Fibroblast of villous mesenchyme (primary cell): Measurements from ENCODE around the gene SENP7. TPM values are rescaled to one million over a fixed set of nuclear protein-coding genes. Genes with fewer than 3 reads are reported as not detected.

Experiments
- DNase-seq: peaks from one replicate; pipeline ENCODE4 v3.0.0-alpha.2; 2010; ENCODE audit warnings: low read depth
- H3K4me3 ChIP-seq: 2 replicates; pipeline ENCODE4 v1.5.1; 2011; ENCODE audit warnings: low read depth, mild to moderate bottlenecking, low read length
- CTCF ChIP-seq: IDR thresholded peaks from 2 replicates; pipeline ENCODE4 v1.5.1; 2012; ENCODE audit warnings: low read depth, mild to moderate bottlenecking, low read length; ENCODE audit not compliant: insufficient read depth
- total RNA-seq: library from RNA; depleted of rRNA; stranded (reverse); fragments of >200 nt; gene quantifications from 2 replicates; pipeline ENCODE4 v1.2.3, GENCODE V29; 2012

Gene SENP7
- total RNA-seq, 1 donor, result 16.4 TPM

DNA sequence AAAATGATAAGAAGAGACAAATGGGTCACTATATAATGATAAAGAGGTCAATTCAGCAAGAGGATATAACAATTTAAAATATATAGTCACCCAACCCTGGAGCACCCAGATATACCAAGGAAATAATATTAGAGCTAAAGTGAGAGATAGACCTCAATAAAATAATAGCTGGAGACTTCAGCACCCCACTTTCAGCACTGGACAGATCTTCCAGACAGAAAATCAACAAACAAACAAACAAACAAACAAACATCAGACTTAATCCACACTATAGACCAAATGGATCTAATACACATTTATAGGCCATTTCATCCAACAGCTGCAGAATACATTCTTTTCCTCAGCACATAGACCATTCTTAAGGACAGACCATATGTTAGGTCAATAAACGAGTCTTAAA lies 79.4 kb downstream of the SENP7 start:
- no peak overlapping the region for H3K4me3 ChIP-seq
- no peak for DNase-seq
- TF ChIP-seq CTCF, result no peak

DNA sequence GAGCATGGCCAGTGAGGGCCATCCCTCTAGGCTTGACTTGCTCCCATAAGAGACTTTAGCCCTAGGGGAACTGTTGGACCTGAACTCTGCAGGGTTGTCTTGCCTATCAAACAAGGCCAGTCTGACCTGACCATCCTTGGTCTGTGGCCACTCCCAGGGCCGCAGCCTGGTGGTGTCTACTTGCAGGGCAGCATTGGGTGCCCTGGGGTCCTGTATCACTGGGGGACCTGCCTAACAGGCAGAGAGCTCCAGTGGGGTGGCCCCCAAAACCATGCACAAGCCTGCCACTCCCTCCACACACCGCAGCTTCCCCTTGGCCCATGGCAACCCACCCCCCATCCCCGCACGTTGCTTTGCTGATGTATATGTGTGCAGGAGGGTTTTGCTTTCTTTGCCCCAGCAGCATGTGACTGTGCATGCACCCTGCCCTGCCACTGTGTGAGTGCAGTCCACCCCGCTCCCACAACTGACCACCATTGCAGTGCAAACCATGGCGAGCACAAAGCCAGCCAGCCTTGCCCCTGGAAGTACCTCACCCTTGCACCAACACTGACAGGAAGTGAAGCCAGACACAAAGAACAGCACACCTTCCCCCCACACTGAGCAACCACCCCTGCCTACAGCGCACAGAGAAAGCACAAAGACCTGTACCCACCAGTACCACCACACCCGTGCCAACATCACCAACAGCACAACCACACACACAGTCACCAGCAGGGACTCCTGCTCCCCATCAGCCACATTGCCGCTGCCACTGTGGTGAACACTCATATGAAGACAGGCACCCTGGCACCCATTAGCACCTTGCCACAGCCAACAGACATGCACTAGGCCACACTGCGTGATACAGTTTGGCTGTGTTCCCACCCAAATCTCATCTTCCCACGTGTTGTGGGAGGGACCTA lies 88.8 kb downstream of the SENP7 start:
- no peak overlapping the region for H3K4me3 ChIP-seq
- TF ChIP-seq CTCF, result no peak
- no peak for DNase-seq

- no peak overlapping the region for H3K4me3 ChIP-seq
- TF ChIP-seq CTCF, result no peak
- no peak for DNase-seq
These were observed 94.2 kb downstream of the SENP7 start for GRCh38 chr3:101418851-101419250.

DNA sequence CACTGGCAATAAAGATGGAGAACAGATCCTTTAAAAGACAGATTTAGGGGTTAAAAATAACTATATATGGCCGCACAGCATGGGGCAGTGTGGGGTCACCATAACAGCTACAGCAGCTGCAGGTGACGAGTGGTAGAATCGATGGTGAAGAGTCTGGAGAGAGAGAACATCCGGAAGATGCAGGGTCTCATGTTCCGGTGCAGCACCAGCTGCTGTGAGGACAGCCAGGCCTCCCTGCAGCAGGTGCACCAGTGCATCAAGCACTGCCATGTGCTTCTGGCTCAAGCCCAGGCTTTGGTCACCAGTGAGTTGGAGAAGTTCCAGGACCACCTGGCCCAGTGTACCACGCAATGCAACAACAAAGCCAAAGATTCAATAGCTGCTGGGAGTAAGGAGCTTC lies 98.9 kb downstream of the SENP7 start:
- no peak for DNase-seq
- no peak for TF ChIP-seq CTCF
- H3K4me3 ChIP-seq, result no peak overlapping the region

GRCh38 chr3:101413656-101414055 lies 99.4 kb downstream of the SENP7 start:
- no peak for DNase-seq
- no peak for TF ChIP-seq CTCF
- no peak overlapping the region for H3K4me3 ChIP-seq

- no peak for TF ChIP-seq CTCF
- H3K4me3 ChIP-seq, result no peak overlapping the region
- no peak for DNase-seq
These were observed 121.5 kb downstream of the SENP7 start for GRCh38 chr3:101391413-101391950.
